Nephron progenitor cell (in vitro differentiated cells): ENCODE data around the gene RAC3.

Experiments used
- DNase-seq: peaks from one replicate; pipeline ENCODE4 v3.0.0; 2021
- H3K27ac Mint-ChIP-seq: 2 replicates; pipeline ENCODE4 v1.8.0; 2021; ENCODE audit warnings: mild to moderate bottlenecking, moderate library complexity, mixed read lengths
- H3K27me3 Mint-ChIP-seq: 2 replicates; pipeline ENCODE4 v1.8.0; 2021; ENCODE audit warnings: mild to moderate bottlenecking, low read depth, mixed read lengths; ENCODE audit not compliant: poor library complexity
- H3K36me3 Mint-ChIP-seq: 2 replicates; pipeline ENCODE4 v1.8.0; 2021; ENCODE audit warnings: low read depth, mixed read lengths
- H3K4me1 Mint-ChIP-seq: 2 replicates; pipeline ENCODE4 v1.8.0; 2021; ENCODE audit warnings: mixed read lengths
- H3K4me3 Mint-ChIP-seq: 2 replicates; pipeline ENCODE4 v1.8.0; 2021; ENCODE audit warnings: mild to moderate bottlenecking, moderate library complexity, mixed read lengths
- H3K9me3 Mint-ChIP-seq: 2 replicates; pipeline ENCODE4 v1.8.0; 2021; ENCODE audit warnings: mild to moderate bottlenecking, moderate library complexity, mixed read lengths
- CTCF ChIP-seq: fragments of 200-600 bp; sonication (generic); IDR thresholded peaks from 2 replicates; pipeline ENCODE4 v1.5.0; 2021; ENCODE audit warnings: antibody characterized with exemption

RAC3 gene

GRCh38 chr17:82011617-82012187, 19.8 kb upstream of the RAC3 start:
- Mint-ChIP-seq H3K9me3 (no peaks in the 10 kb centered on the region), H3K4me3 (no peak overlapping the region), H3K36me3 (no peaks in the 10 kb centered on the region), H3K4me1 (peaks cover 17% of the 10 kb centered on the region), H3K27me3 (no peaks in the 10 kb centered on the region), H3K27ac (no peak overlapping the region)
- DNase-seq: no peak
- no peak for TF ChIP-seq CTCF

GRCh38 chr17:82012261-82012639, 19.2 kb upstream of the RAC3 start:
- Mint-ChIP-seq H3K36me3 (no peaks in the 10 kb centered on the region), H3K9me3 (no peaks in the 10 kb centered on the region), H3K4me3 (no peak overlapping the region), H3K27ac (no peak overlapping the region), H3K4me1 (peaks cover 17% of the 10 kb centered on the region), H3K27me3 (no peaks in the 10 kb centered on the region)
- TF ChIP-seq CTCF: no peak
- DNase-seq: no peak

- Mint-ChIP-seq H3K27ac (peak overlapping the region; percentile 39), H3K9me3 (no peaks in the 10 kb centered on the region), H3K4me1 (peaks cover 17% of the 10 kb centered on the region), H3K27me3 (no peaks in the 10 kb centered on the region), H3K4me3 (no peak overlapping the region), H3K36me3 (no peaks in the 10 kb centered on the region)
- TF ChIP-seq CTCF: no peak
- DNase-seq: no peak
Measured at GRCh38 chr17:82012640-82013295, 18.7 kb upstream of the RAC3 start.

- Mint-ChIP-seq H3K4me3 (no peak overlapping the region), H3K4me1 (peaks cover 18% of the 10 kb centered on the region), H3K27ac (no peak overlapping the region), H3K9me3 (no peaks in the 10 kb centered on the region), H3K36me3 (no peaks in the 10 kb centered on the region), H3K27me3 (no peaks in the 10 kb centered on the region)
- no peak for DNase-seq
- TF ChIP-seq CTCF: no peak
Measured at GRCh38 chr17:82013341-82013740, 18.1 kb upstream of the RAC3 start.

GRCh38 chr17:82013772-82014321, 17.6 kb upstream of the RAC3 start:
- H3K27ac Mint-ChIP-seq: no peak overlapping the region
- H3K4me1 Mint-ChIP-seq: peaks cover 23% of the 10 kb centered on the region
- H3K9me3 Mint-ChIP-seq: no peaks in the 10 kb centered on the region
- no peaks in the 10 kb centered on the region for H3K27me3 Mint-ChIP-seq
- H3K4me3 Mint-ChIP-seq: no peak overlapping the region
- TF ChIP-seq CTCF: no peak
- no peaks in the 10 kb centered on the region for H3K36me3 Mint-ChIP-seq
- DNase-seq: no peak

- H3K27me3 Mint-ChIP-seq: no peaks in the 10 kb centered on the region
- TF ChIP-seq CTCF: no peak
- no peak for DNase-seq
- no peaks in the 10 kb centered on the region for H3K9me3 Mint-ChIP-seq
- H3K27ac Mint-ChIP-seq: no peak overlapping the region
- H3K4me3 Mint-ChIP-seq: no peak overlapping the region
- H3K36me3 Mint-ChIP-seq: no peaks in the 10 kb centered on the region
- H3K4me1 Mint-ChIP-seq: peaks cover 26% of the 10 kb centered on the region
Measured at GRCh38 chr17:82014432-82014831, 17.0 kb upstream of the RAC3 start.
